Activated CD4-positive, alpha-beta T cell treated with anti-CD3 and anti-CD28 coated beads, Interleukin-2, amount 50 U/mL, for 1 hour (primary cell): Measurements from ENCODE around the gene ERC2.
"Not testable (repeated sequence)": the region's sequence is repeated elsewhere in the genome, so short reads cannot be mapped to it uniquely, and the experiment has no call there.

ENCODE experiments used
- DNase-seq: peaks from one replicate; pipeline ENCODE4 v3.0.0-alpha.2; 2020

The ERC2 gene

DNA sequence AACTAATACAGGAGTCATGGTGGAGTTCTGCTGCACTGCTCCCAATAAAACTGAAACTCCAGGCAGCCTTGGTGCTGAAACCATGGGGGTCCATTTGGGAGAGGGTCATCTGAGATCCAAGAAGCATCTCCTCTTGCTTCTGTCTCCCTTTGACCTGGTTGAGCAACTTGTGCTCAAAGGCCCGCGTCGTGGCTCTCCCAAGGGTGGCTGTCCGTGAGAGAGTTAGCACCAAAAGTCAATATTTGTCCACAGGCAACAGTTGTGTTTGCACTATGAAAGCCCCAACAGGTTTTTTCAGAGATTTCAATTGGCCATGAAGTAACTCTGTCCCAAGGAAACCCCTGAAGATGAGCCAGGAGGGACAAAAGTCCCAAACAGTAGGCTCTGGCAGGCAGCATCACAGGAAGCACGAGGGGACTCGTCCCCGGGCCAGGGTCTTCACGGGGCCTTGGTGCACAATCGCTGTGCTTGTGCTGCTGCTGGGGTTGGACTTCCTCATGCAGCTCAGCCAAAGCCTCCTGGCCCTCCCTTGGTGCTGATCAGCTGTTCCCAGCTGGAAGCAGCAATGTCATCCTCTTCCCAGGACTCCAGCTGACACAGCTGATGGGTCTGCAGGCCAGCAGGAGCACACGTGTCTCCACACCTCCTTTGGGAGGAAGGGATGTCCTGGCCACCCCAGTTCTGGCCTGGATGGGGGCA is 941.8 kb downstream of the ERC2 start:
- DNase-seq = no peak

DNA sequence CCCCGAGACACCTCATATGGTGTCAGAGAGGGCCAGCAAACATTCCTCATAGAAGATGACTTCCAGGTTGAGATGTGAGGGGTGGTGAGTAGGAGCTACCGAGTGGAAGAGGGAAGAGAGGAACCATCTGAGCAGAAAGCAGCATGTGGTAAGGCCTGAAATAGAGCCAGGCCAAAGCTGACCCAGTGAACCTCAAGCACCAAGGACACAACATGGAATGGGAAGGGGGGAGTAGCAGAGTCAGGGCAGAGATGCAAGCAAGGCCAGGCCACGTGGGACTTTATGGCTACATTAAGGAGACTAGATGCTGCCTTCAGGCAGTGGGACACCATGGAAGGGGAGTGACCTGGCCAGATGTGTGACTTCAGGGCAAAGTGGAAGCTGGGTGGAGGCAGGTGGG is 942.8 kb downstream of the ERC2 start:
- DNase-seq = no peak

DNA sequence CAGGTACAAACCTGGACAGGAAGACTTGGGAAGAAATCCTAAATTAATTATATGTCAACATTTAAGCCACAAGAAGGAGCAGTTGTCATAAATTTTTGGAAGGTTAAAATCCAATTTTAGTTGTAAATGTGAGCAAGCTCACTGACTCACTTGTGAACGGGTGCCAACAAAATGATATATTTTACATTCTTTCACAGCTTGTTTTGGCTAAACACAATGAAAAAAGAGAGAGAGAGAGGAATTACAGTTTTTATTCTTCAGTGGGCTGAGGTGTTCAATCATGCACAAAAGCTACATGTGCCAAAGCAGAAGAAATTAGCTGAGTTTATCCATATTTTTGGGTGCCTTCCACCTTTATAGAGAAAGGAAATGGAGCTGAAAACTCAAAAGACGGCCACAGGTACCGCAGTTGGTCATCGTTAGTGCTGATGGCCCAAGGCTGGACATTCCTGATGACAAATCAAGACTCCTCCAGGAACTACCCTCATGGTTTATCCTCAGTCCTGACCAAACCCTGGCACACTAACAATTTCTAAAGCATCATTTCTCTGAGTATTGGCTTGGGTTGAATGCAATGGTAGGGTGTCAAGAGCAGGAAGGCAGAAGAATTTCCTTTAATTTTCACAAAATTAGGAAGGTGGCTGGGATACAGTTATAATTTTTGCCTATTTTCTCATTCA is 943.6 kb downstream of the ERC2 start:
- DNase-seq = no peak

DNA sequence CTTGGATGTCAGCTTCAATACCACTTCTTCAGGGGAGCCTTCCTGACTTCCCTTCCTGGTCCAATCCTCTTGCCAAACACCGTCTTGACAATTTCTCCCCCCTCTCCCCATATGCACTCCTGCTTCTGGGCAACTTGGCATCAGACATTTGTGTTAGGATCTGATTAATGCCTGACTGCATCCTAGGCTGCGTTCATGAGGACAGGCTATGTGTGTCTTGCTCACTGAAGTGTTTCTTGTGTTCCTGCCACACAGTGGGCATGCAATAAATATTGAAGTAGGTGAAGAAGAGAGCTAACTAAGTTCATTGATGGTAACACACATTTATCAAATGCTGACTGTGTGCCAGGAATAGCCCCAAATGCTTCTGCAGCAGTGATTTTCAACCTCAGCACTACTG is 944.8 kb downstream of the ERC2 start:
- no peak for DNase-seq

DNA sequence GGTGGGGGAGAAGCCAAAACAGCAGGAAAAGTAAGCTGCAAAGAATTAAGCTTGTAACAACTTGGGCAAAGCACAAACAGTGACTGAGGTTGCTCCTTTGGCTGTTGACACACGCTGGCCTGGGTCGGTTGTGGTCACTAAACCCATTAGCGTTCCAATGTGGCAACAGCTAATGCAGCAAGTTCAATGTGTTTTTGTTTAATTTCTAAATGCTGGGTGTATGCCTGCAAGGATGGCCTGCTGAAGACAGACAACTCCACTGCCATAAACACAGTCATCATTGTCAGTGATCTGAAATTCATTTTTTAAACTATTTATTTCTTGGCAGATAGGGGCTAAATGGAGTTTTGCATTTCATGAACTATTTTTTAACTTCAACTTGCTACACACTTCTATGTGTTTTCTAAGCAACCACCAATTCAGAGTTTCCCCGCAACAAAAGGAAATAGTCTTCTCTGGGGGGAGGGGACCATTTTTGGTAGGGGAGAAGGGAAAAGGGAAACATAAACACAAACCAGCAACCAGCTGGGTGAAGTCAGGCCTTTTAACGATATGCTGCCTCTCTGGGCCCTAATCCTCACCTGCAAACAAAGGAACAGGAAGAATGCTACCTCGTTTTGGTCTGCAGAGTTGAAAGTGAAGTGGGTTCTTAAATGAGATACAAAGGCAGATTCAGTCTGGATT is 946.4 kb downstream of the ERC2 start:
- no peak for DNase-seq

DNA sequence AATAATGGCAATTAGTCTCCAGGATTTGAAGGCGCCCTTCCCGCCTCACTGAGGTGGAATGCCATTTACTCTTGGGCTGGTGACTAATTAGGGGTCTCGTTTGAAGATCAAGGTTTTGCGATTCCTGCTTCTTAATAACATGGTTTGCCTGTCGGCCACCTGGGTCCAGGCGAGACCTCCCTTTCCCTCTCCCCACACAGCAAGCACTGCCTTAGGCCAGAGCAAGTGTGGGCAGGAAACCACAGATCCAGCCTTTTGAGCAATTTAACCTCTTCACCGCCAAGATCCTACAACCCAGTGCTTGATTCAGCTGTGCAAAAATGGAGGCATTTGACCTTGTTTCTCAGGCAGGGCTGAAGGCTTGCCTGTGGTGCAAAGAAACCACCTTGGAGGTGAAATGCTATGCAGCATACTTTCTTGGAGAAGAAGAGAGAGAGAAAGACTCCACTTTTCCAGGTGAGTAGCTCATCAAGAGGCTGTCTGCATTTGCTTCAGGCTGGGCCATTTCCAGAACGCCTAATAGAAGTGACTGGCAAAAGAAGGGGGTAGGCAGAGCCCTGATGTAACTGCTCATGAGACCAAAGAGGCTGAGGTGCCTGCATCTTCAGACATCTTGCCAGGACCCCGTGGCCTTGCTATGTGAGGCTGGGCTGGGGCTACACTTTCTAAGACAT is 947.1 kb downstream of the ERC2 start:
- no peak for DNase-seq

DNA sequence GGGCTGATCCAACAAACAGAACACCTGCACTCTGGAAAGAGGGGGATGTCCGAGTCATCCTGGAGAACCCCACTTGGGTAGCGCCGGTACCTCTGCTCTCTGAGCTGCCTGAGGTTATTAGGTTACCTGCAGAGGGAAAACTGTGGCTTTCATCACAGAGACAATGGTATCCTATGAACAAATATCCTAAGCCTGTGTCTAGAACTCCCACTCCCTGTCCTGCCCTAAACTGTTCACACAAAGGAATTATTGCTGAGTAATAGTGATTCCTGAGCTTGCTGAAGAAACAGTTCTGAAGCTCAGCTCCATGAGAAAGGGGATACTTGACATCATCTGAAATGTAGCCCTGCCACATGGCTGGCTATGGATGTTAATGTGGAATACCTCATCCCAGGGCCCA is 949.2 kb downstream of the ERC2 start:
- DNase-seq = no peak

DNA sequence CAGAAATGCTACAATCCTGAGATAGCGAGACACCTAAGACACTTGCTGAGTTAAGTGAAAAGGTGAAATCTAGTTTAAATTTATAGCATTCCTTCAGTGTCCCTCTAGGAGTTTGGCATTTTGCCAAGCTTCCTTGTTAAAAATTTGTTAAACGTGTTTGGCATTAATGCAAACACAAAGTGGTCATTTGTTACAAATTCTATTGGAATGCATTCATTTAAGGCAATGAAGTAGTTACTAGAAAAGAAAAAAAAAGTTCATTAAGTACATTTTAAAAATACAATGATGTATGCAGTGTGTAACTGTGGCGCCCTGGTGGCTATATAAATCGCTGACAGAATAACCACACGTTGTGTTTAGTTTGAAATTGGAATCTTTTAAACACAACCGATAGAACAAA is 949.8 kb downstream of the ERC2 start:
- DNase-seq = no peak

DNA sequence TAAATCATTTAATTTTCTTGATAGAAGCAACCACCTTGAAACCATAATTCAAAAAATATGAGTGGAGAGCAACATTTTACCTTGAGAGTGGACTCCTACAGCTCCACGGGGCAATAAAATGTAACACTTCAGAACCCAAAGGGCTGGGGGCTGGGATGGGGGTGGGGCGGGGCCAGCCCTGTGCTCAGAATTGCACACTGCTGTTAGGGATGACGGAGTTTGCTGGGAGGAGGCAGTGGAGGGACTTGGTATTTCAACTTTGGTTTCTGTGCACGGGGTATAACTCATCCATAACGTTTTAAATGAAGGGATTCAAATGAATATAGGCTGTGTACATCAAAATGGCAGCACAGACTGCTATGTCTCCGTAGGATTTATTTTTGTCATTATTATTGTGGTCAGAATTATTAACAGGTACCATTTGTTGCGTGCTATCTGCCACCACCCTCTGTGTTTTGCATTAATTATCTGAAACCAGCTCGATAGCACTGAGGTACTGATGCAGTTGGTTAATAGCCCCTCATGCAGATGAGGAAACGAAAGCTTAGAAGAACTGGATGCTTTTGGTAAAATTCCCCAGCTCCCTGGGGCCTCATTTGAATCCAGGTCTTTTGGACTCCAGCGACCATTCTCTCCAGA is 951.8 kb downstream of the ERC2 start:
- DNase-seq = no peak

DNA sequence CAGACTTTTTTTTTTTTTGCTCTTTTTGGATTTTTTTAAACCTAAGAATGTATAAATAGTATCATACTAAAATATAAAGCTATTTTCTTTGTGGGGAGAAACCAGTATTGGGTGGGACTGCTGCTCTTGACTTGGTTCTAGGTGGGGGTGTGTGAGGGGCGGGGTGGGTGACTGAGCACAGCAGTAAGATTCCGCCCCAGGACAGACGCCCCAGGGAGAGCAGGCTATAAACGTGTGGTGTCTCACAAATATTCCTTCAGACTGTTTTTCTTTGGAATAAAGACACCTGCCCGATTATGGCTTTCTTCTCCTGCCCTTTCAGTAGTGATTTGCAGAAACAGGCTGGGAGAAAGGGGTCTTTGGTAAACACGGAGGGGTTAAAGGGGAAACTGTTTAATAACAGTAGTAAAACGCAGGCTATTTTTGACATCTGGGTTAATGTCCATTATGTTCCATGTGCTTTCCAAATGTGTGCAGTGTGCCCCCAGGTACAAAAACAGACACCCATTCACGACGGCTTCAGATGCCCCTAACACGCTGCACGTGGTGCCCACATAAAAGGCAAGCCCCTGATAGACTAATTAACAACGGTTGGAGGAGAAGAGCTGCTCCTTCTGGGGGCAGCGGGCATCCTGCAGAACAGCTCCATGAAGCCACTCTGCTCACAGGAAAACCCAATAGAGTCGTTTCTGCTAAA is 952.6 kb downstream of the ERC2 start:
- no peak for DNase-seq

DNA sequence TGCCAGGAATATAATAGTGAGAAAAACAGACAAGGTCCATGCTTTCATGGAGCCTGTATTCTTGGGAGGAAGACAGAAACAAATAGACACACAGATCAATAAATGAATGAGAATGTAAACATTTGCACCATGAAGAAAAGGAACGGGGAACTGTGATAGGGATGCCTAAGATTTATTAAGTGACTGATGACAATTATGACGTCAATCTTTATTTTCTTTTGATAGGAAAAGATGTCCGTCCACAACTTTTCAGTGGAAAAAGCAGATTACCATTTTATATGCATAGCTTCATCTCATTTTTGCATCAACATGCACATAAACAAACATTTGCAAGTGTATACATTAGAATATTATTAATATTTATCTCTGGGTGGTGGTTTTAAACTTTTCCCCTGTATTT is 953.3 kb downstream of the ERC2 start:
- no peak for DNase-seq

DNA sequence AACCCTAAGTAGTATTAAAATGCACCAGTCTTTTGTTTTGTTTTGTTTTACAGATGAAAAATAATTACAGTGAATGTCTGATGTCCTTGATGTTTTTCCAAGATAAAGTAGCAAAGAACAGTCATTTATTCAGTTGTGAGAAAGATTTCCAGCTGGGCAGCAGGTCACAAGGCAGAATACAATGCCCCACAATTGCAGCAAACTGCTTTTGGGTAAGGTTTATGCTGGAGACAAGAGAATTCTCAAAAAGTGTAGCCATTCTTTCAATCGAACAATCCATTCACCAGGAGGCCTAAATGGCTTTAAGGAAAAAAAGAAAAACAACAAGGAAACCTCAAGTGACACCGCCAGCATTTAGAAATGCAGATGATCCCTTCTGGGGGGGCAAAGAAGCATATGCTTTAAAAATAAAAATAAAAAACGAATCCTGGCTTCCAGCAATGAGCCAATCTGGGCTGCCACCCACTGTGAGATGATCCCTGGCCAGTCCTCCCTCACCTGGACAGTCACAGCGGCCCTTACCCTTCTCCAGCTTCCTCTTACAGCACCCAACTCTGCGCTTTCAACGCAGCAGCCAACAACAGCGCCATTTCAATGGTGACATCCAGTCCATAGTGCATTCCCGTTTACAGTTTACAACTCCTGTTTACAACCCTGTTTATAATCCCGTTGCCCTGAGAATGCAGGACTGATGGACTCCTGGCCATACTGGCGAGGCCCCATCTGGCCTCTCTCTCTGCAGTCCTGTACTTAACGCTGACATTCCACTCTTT is 955.5 kb downstream of the ERC2 start:
- no peak for DNase-seq

DNA sequence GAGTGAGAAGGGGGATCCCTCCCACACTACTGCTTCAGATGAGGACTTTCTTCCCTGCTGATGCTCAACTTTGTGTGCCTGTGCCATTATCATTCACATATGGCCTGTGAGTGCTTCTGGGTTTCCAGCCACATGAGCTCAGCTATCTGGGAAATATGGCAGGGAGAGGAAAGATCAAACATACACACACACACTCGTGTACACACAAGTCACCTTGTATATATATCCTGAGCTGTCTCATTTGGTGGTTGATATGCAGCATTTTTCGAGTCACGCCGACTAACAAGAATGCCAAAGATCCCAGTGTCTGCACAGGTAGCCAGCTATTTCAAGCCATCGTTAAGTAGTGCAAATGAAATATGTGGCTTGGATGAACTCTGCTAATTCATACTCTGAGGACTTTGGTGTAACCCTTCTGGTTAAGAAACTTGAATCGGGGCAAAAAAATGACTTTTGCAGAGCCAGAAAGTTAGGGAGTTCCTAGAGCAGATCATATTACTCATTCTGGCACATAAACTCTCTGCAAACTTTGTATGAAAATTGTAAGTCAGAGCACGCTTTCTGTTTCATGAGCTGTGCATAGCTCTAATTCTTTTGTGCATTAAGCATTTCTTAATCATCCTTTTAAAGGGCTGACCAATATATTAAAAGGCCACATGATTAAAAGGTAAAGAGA is 956.2 kb downstream of the ERC2 start:
- DNase-seq = no peak

DNA sequence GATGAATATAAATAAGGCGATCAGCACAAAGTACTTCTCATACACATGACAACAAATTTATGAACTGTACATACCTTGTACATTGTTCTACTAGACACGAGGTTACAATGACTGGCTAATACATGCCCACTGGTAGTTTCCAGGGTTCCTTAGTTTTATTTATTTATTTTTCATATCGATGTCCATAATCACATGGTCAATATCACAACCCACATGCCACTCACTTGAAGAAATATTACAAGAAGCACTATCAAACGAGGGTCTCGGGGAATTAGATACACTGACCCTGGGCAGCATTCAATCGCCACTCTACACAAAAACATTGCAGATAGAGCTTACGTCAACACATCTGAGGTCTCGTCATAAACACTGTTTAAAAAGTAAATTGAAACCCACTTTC is 959.9 kb downstream of the ERC2 start:
- no peak for DNase-seq

DNA sequence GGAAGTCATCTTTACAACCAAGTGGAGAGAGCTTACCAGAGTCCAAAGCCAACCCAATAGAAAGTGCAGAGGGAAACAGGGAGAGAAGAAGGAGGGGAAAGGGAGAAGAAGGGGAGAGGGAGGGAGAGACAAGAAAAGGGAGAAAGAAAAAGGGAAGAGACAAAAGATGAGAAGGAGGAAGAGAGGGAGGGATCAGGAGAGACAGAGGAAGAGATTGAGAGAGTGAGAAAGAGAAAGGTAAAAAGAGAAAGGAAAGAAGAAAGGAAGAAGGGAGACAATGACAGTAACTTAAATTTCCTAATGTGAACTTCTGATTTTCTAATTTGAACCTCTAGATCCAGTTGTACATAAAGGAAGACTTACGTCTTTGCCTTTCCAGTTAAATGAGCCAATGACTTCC is 960.5 kb downstream of the ERC2 start:
- DNase-seq = no peak

DNA sequence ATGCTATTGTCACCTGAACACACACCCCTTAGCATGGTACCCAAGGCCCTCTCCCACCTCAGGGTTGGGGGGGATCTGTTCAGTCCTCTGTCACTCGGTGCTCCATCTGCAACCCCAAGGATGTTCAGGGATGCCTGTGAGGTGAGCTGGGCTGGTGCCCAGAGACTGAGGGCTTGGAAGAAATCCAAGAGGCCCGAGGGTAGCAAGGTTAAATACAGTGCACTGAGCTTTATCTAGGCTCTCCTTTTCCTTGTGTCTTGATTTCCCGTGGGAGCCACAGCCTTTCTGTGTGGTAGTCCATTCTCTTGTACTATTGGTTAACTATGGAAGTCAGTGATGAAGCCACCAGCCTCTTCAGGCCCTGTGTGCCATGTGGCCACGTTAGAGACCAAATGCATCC is 962.5 kb downstream of the ERC2 start:
- no peak for DNase-seq

DNA sequence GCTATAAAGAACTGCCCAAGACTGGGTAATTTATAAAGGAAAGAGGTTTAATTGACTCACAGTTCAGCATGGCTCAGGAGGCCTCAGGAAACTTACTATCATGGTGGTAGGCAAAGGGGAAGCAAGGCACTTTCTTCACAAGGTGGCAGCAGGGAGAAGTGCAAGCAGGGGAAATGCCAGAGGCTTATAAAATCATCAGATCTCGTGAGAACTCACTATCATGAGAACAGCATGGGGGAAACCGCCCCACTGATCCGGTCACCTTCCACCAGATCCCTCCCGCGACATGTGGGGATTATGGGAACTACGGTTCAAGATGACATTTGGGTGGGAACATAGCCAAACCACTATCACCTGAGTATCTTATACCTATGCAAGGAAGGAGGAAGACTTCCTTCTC is 963.2 kb downstream of the ERC2 start:
- DNase-seq = not testable (repeated sequence)

DNA sequence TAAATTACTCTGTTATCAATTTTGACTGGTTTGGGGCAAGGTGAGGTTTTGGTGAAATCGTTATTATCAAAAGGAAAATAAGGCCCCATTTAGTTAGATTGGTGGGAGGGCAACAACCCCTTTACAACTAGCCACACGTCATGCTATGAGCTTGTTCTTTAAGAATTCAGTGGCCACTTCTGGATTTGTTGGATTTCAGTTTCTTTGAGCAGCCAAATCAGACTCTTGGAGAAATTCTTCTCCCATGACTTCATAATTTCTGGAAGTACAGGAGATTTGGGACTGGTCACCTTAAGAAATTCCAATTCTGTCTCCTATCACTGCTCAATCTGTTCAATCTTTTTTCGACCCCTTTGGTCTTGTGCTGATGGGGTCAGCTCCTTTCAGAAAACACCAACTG is 966.4 kb downstream of the ERC2 start:
- DNase-seq = no peak

DNA sequence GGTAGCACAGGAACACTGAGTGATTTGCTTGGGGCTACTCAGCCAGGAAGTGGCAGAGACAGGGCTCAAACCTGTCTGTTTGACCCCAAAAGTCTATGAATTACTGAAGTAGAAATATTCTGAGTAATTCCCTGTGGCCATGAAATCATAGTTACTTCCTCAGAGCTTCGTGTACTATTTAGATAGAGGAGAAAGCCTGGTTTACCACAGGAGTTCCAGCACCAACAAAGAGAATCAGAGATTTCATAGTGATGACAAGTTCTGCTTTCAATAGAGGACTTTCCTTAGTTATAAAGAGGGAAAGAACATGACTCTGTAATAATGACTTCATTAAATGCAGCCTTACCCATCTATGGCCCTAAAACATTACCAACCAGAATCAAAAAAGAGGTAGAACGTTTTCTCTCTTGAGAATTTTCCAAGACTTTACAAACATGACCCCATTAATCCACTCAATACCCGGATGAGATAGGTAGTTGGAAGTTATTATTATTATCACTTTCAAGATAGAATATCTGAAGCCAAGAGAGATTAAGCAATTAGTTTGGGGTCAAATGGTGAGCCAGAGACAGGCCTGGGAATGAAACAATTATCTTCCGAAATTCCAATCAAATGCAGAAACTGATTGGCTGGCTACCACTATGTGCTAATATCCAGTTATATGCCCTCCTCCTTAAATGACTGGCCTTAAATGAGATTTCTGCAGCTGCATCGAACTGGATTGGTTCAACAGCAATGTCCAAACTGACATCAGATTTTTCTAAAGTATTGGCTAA is 967.5 kb downstream of the ERC2 start:
- no peak for DNase-seq

DNA sequence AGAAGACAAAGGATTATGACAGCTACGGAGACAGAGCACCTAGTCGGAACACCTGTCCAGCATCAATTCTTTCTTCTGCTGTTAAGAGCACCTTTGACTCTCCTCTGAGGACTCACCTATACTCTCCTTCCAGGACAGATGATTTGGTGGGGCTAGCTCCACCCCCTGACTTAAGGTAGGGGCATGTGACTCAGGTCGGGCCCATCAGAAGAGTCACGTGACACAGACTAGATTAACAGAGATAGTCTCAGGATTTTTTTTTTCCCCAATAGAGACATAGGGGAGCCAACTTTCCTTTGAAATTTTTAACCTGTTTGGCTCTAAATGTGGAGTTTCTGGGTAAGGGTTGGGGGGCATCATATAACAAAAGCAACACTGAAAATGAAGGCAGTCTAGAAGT is 969.7 kb downstream of the ERC2 start:
- no peak for DNase-seq
